HS-5 (cell line): Measurements from ENCODE around the gene LYSMD1.
"Not testable (repeated sequence)": the region's sequence is repeated elsewhere in the genome, so short reads cannot be mapped to it uniquely, and the experiment has no call there.

Experiments
- DNase-seq: peaks from one replicate; pipeline ENCODE4 v3.0.0-alpha.2; 2012; ENCODE audit warnings: low read depth

Gene LYSMD1, protein sequence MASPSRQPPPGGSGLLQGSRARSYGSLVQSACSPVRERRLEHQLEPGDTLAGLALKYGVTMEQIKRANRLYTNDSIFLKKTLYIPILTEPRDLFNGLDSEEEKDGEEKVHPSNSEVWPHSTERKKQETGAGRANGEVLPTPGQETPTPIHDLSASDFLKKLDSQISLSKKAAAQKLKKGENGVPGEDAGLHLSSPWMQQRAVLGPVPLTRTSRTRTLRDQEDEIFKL

DNA sequence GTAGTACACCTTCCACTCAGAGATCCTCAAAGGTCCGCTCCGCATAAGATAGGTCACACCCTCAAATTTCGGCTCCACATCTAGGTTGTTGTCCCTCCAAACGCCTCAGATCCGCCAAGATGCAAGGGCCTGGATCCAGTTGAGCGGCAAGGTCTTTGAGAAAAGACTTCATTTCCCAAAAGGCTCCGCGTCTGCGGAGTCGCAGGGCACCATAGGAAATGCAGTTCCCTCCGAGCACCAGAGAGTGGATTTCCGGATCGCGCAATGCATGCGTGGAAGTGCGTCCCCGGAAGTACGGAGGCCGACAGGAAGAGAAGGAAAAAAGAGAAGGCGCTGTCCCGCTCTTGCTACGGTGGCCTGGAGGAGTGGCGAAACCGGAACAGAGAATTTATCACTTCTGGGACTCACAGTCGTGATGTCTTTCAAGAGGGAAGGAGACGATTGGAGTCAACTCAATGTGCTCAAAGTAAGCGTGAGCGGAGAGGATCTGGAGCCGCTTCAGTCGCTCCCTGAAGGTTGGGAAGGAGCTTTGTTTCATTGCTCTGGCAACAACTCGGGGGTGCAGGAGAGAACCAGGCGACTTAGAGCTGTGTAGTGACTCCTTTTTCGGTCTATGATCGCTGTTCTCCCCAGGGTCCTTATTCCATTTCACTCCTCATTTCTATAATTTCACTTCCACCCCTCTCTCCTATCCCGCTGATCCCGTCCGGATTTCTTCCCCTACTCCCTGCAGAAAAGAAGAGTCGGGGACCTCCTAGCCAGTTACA is at the start of gene LYSMD1, which contains the start of gene SCNM1:
Gene LYSMD1 (minus strand): TSS at position 165 of the 767 bp plus-strand sequence. CDS start 644 bp downstream, outside the sequence.
Gene SCNM1 (plus strand): TSS at position 407 of the 767 bp plus-strand sequence. CDS start 9 bp downstream, at position 416.
- DNase-seq: peak; percentile 97

DNA sequence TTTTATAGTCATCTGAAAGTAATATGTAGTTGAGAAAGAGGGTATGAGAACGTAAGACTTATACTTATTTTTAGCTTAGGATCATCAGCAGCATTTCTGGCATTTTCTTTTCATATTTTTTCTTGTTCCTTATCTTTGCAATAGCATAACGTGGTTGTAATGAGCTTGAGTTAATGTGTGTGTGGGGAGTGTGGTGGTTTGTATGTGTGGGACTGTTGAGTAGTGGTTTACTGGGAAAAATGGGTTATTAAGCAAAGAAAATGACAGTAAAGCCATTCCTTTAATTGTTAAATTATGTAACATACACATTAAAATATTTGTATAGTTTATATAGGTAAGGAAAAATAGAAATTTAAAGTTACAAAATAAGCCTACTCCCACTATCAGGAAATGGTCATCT is 47.9 kb upstream of the LYSMD1 start:
- DNase-seq: no peak

DNA sequence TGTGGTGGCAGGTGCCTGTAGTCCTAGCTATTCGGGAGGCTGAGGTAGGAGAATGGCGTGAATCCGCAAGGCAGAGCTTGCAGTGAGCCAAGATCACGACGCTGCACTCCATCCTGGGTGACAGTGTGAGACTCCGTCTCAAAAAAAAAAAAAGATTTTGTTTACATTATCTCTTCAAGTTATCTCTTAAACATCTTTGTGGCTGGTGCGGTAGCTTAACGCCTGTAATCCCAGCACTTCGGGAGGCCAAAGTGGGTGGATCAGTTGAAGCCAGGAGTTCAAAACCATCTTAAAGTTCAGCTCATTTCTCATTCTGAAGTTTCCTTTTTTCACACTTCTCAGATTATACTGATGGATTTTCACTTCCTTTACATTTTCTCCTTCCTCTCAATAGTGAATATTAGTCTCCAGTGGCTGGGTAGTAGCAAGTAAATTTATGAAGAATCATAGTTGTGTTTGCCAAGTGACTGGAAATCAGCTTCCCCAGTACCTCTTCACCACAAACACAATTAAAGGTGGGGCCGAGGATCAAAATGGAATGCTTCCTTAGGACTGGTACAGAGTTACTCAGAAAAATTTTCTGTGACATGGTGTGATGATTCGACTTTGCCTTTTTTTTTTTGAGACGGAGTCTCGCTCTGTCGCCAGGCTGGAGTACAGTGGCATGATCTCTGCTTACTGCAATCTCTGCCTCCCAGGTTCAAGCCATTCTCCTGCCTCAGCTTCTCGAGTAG is 46.4 kb upstream of the LYSMD1 start:
- DNase-seq: no peak

DNA sequence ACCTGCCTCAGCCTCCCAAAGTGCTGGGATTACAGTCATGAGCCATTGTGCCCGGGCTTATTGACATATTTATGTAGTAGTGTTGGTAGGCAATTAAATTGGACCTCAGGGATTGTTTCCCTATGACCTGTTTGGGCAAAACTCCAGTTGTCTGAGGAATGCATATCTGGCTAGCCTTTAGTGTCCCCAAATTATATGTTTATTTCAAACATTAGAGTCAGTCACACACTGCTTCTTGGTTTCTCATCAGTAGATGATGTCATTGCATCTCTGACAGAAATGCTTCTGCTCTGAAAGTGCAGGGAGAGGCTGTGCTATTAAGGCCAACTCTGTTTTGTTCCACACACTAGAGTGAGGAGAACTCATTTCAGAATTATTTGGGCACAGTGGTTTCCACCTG is 45.1 kb upstream of the LYSMD1 start:
- DNase-seq: no peak

DNA sequence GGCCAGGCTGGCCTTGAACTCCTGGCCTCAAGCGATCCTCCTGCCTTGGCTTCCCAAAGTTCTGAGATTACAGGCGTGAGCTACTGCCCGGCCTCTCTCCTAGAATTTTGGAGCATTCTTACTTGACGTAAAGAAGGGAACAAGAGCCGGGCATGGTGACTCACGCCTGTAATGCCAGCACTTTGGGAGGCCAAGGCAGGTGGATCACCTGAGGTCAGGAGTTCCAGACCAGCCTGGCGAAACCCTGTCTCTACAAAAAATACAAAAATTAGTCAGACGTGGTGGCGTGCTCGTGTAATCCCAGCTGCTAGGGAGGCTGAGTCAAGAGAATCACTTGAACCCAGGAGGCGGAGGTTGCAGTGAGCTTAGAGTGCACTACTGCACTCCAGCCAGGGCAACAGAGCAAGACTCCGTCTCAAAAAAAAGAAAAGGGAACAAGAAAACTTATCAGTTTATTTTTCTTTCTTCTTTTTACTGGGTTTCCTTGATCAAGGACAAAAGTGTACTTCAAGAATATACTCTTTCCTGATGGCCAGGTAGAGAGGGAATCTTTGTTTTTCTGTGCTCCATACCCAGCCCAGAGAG is 39.8 kb upstream of the LYSMD1 start:
- not testable (repeated sequence) for DNase-seq

DNA sequence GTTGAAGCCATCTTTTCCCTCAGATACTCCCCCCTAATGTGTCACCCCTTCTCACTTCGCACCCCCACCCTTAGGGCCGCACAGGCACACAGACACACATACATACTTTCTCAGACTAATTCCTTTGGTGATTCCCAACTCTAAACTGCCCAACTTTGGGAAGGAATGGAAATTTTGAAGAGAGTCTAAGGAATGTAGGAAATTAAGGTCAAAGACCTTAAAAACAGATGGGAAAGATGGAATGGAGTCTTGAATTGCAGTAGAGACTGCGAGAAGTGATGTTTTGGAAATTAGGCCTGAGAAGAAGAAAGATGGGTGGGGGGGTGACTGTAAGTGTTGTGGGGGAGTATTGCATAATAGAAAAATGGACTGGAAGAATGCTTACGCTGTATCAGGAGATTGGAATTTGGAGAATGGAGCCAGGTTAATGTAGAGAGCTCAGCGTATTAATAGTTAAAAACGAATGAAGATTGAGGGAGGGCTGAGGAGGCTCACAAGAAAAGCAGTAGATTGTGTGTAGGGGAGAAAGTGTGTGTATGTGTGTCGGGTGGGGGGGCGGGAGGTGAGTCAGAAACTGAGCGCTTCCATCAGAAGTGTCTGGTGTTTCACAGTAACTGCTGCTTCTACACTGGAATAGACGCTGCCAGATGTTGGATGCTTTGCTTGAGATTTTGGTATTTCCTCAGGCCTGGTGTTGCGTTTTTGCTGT is 34.3 kb upstream of the LYSMD1 start:
- DNase-seq: peak; percentile 94

DNA sequence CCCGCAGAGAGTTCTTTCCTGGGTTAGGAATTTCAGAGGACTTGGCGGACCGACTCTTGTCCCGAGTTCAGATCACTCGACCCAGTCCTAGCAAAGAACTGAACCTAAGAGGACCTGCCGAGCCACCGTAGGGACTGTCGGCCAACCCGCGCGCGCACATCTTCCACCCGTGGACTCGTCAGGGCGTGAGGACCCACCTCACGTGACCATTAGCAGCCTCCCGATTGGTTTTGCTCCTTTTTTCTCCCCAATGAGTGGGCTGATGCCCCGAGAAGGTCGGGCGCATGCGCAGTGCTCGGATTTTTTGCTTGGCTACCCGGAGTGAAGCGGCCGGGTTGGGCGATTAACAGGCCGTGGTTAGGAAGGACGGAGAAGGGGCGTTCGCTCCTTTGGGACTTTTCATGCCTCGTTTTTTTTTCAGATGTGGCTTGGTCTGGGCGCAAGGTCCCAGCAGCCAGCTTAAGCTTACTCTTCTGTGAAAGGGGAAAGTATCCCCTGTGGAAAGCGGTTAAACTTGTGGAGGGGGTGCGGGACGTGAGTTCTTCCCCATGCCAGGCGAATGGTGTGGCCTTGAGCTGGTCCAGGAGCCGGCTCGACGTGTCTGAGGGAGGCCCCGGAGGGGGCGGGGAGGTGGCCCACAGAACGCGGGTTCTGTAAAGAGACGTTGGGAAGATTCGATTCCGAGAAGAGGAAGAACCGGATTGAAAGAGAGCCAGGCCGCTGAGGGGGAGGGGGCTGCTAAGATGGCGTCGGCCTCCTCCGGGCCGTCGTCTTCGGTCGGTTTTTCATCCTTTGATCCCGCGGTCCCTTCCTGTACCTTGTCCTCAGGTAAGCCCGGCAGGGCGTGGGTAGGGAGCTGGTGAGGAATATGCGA is 32.8 kb upstream of the LYSMD1 start, which contains the start of gene PIP5K1A:
Gene PIP5K1A (plus strand): TSS at position 299 of the 874 bp plus-strand sequence. CDS start 445 bp downstream, at position 744.
- peak; percentile 90 for DNase-seq

DNA sequence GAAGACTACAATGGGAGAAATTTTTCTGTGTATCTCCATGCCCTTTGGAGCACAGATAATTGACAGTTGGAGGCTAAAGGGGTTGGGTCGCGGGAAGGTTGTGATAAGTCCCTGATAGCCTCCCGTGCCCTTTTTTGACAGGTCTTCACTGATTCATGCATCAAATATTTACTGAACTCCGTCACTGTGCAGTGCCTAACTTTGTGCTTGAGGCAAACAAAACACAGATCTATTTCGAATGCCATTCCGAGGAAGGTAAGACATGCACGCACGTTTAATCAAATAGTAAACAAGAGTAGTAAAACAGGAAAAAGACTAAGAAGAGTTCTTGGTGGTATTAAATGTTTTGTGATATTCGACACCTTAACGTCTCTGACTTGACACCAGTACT is 32.2 kb upstream of the LYSMD1 start:
- no peak for DNase-seq

DNA sequence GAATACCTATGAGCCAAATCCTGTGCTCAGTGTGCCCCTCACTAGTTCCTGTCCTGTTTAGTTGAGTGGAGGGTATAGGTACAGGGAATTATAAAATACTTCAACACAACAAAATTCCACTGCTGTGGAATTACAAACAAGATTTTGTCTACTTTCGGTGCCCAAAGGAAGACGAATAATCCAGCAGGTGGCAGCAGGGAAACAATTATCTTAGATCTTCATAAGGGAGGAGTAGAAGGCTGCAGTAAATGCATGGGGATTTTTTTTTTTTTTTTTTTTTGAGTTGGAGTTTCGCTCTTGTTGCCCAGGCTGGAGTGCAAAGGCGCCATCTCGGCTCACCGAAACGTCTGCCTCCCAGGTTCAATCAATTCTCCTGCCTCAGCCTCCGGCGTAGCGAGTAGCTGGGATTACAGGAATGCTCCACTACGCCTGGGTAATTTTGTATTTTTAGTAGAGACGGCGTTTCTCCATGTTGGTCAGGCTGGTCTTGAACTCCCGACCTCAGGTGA is 30.6 kb upstream of the LYSMD1 start:
- DNase-seq: peak; percentile 82

DNA sequence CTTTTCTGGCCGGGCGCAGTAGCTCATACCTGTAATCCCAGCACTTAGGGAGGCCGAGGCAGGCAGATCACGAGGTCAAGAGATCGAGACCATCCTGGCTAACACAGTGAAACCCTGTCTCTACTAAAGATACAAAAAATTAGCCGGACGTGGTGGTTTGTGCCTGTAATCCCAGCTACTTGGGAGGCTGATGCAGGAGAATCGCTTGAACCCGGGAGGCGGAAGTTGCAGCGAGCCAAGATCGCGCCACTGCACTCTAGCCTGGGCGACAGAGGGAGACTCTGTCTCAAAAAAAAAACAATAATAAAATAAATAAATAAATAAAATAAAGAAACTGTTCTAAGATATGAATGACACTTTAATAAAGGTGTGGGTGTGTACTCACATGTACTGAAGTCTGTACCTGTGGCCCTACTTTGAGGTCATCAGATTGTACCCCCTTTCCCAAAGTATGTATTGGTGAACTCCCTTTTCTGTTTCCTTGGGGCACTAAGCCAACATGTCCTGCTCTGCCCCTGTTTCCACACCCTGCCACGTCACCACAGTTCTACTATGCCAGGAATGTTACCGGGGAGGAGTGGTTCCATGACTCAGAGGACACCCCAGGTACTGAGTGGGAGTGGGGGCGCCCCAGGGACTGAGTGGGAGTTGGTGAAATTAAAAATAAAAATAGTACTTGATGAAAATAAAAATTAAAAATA is 29.3 kb upstream of the LYSMD1 start:
- DNase-seq: peak; percentile 91

DNA sequence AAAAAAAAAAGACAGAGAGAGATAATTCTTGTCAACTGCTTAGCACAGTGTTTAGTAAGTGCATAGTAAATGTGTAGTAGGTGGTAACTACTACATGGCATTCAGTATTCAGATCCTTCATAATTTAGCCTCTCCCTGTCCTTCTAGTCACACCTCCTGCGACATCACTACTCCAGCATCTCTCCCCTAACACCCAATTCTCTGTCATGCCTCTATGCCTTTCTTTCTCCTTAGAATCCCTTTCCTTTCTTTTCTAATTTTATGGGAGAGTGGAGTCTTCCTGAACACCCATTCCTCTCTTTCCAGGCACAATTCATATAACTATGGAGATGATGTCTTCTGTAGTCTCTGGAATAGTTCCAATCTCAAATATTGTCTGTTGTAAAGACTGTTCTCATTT is 28.2 kb upstream of the LYSMD1 start:
- DNase-seq: no peak

DNA sequence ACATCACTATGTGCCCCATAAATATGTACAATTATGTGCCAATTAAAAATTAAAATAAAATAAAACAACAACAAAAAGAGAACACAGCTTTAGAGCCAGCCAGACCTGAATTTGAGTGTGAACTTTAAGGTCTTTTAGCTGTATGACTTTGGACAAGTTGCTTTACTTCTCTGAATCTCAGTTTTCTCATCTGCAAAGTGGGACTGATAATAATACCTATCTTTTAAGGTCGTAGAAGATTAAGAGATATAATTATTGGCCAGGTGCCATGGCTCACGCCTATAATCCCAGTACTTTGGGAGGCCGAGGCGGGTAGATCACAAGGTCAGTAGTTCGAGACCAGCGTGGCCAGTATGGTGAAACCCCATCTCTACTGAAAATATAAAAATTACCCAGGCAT is 27.6 kb upstream of the LYSMD1 start:
- no peak for DNase-seq

DNA sequence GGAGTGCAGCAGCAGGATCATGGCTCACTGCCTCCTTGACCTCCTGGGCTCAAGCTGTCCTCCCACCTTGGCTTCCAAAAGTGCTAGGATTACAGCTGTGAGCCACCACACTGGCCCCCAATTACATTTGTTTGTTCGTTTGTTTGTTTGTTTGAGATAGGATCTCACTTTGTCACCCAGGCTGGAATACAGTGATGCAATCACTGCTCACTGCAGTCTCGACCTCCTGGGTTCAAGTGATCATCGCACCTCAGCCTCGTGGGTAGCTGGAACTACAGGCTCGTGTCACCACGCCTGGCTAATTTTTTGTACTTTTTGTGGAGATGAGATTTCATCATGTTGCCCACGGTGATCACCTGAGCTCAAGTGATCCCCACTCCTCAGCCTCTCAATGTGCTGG is 26.3 kb upstream of the LYSMD1 start:
- no peak for DNase-seq

DNA sequence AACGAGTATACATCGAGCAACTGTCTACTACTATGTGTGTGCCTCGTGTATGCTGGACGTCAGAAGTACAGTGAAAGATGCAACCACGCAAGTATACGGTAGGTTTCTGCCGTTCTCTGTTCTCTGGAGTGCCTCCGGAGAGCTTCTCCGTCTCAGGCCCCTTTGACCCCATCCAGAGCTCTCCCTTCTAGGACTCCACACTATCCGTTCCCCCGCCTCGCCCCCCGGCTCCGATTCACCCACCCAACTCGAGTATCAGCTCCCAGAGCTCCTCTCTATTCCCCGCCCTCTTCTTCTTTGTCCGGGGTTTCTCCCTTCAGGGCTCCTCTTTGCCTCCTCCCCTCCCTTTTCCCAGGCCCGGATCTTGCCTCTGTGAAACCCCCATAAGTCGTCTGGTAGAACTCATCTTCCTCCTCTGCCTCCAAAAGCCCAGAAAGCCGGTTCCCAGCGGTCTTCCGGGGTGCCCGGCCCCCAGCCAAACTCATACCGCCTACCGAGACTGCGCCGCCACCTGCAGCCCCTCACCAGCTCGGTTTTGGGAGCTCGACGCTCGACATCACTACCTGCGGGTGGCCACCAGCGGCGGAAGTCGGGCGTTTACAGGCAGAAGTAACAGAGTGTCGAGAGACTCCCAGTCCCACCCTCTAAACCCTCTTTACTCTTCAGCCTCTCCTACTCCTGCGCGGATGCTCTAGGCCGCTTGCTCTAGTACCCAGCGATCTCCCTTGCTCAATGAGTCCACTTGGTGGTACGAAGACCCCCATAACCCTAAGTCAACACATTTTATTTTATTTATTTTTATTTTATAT is 24.1 kb upstream of the LYSMD1 start, which contains the start of gene VPS72:
Gene VPS72 (minus strand): TSS at position 561 of the 809 bp plus-strand sequence. CDS start 76 bp downstream, at position 485.
- DNase-seq: no peak

DNA sequence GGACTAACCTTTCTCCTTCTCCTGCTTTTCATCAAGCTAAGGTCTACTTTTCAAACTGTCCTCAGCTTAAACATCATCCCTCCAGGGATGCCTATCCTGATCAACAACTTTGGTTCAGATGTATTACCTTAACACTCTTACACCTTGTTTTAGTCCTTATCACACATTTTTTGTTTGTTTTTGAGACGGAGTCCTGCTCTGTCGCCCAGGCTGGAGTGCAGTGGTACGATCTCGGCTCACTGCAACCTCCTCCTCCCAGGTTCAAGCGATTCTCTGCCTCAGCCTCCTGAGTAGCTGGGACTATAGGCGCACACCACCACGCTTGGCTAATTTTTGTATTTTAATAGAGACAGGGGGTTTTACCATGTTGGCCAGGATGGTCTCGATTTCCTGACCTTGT is 23.0 kb upstream of the LYSMD1 start:
- DNase-seq: not testable (repeated sequence)

DNA sequence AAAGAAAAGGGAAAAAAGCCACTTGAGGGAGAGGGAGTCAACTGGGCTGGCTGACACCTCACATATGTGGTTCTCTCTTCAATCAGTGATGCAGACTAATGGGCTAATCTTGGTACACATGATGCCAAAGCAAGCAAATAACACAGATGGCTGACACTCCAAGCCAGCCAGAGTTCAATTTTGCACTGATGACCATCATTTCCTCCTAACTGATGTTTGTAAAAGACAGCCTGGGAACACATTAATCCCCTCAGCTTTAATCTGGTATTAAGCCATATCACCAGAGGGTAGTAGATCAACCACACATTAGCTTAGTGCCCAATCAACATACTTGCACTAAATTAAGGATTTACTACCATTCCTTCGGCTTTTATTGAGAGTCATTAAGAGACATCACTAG is 21.5 kb upstream of the LYSMD1 start:
- DNase-seq: no peak

DNA sequence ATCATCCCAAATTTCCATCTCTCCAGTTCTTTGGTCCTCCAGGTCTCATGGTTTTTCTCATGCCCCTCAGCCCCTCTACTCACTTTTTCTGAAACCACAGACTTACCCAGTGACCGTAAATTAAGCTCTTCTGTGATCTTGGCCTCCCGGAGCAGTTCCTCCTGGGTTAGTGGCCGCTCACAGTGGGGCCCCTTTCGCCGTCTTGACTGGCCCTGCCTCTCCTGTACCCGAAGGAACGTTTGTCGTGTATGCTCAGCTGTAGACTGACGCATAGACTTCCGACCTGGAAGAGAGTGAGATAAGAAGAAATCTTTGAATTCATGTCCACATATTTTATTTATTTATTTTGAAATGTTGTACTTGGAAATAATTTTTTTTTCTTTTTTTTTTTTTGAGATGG is 18.5 kb upstream of the LYSMD1 start:
- DNase-seq: no peak

DNA sequence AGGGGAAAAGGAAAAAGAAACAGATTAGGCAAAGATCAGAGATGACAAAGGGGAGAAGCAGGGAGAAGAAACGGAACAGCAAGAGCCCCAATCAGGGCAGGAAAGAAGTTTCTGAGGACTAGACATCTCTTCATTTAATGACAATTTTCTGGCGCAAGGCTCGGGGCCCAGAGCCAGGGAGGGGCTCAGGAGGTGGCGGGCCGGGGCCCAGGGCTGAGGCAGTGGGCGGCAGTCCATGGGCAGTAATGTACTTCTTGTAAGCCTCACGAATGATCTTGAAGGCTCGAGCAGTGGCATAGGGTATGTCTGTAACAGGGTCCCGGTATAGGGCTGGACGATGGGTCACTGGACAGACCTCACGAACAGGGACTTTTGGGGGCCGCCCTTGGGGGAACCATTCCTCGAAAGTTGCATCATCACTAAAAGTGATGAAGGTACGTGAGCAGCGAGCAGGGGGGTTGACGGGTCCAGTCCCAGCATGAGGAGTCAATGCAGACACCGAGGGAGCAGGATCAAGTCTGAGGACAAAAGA is 10.9 kb upstream of the LYSMD1 start:
- no peak for DNase-seq

DNA sequence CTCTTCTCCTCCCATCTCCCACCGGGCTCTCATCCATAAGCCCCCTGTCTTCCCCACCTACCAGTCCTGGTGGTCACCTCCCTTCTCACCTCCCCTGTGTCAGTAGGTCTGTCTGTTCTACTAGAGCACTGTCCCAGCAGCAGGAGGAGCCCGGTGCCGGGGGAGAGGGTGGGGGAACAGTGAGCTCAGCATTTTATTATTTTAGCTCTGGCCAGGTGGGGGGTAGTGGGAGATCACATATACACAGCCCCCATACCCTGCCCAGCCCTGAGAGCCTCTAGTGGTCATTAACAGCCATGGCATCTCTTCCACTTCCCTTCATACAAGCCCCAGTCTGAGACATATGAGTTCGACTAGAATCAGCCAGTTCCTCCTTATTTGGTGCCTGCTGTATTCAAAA is 10.2 kb upstream of the LYSMD1 start, which contains the start of gene TMOD4:
Gene TMOD4 (minus strand): TSS at position 119 of the 400 bp plus-strand sequence. CDS start 1,106 bp downstream, outside the sequence.
- DNase-seq: no peak
